MCF 10A (cell line): ENCODE measurements around the gene CA6. TPM values are rescaled to one million over a fixed set of nuclear protein-coding genes. Genes with fewer than 3 reads are reported as not detected.

Source experiments
- BruUV-seq: library from RNA; stranded (reverse); fragments of 400-500 nt; replicated peaks from 2 replicates; lab custom pipeline; 2021; lab: Mats Ljungman, UMichigan
- CTCF ChIA-PET: fragments of 300-600 bp; sonication (Branson Sonifier 250); formaldehyde crosslinking; extraction: SDS; loops from one replicate; lab custom pipeline; 2021; ENCODE audit warnings: antibody characterized with exemption, inconsistent platforms; lab: Yijun Ruan, JAX
- POLR2A ChIA-PET: fragments of 300-600, 350-650 bp; sonication (Branson Sonifier 250); formaldehyde crosslinking; extraction: SDS; loops from one replicate; lab custom pipeline; 2020; ENCODE audit warnings: antibody characterized with exemption, inconsistent platforms; lab: Yijun Ruan, JAX
- DNase-seq: peaks from one replicate; pipeline ENCODE4 v3.0.0-alpha.2; 2018; ENCODE audit not compliant: unreplicated experiment
- H3K27ac Mint-ChIP-seq: one replicate; pipeline ENCODE4 v1.8.0; 2022; ENCODE audit warnings: mild to moderate bottlenecking, low read depth, mixed read lengths; ENCODE audit not compliant: unreplicated experiment
- H3K27me3 Mint-ChIP-seq: one replicate; pipeline ENCODE4 v1.8.0; 2022; ENCODE audit warnings: mixed read lengths; ENCODE audit not compliant: insufficient read depth, unreplicated experiment
- H3K36me3 Mint-ChIP-seq: one replicate; pipeline ENCODE4 v1.8.0; 2022; ENCODE audit warnings: mild to moderate bottlenecking, moderate library complexity, mixed read lengths; ENCODE audit not compliant: insufficient read depth, unreplicated experiment
- H3K4me1 Mint-ChIP-seq: one replicate; pipeline ENCODE4 v1.8.0; 2022; ENCODE audit warnings: mixed read lengths; ENCODE audit not compliant: insufficient read depth, unreplicated experiment
- H3K4me3 Mint-ChIP-seq: one replicate; pipeline ENCODE4 v1.8.0; 2022; ENCODE audit warnings: mild to moderate bottlenecking, moderate library complexity, mixed read lengths; ENCODE audit not compliant: unreplicated experiment
- H3K9me3 Mint-ChIP-seq: one replicate; pipeline ENCODE4 v1.8.0; 2022; ENCODE audit warnings: mixed read lengths; ENCODE audit not compliant: unreplicated experiment
- CTCF ChIP-seq: fragments of 200-600 bp; IDR thresholded peaks from one replicate; pipeline ENCODE4 v1.8.0; 2022; ENCODE audit warnings: antibody characterized with exemption, mild to moderate bottlenecking; ENCODE audit not compliant: unreplicated experiment
- intact Hi-C: fragments of 100-400 bp; cut with micrococcal nuclease; formaldehyde crosslinking; loops from 2 replicates; pipeline ENCODE4 v1.14.1; 2022
- total RNA-seq: library from RNA; stranded (reverse); gene quantifications from 2 replicates; pipeline ENCODE4 v1.2.3, GENCODE V29; 2022

CA6 gene
- total RNA-seq, 1 experiment from 2014 or later = not detected

GRCh38 chr1:8987881-8988617, 42.4 kb downstream of the CA6 start:
- intact Hi-C loops = loop anchor here (1.0 to 5.0 kb wide), 4 partner anchors 17 to 131 kb away; no protein-coding TSS in a partner anchor
- Mint-ChIP-seq H3K4me1 (peaks cover 12% of the 10 kb centered on the region), H3K9me3 (no peaks in the 10 kb centered on the region), H3K27ac (no peak overlapping the region), H3K4me3 (no peak overlapping the region), H3K36me3 (peaks cover 6% of the 10 kb centered on the region), H3K27me3 (no peaks in the 10 kb centered on the region)
- POLR2A ChIA-PET = interaction anchor here (0.6 to 2.4 kb wide), 8 partner anchors 14 to 131 kb away, joined by 3 to 9 read pairs (median 4); partner anchors contain the start of gene ENO1
- TF ChIP-seq CTCF = peak; percentile 94
- DNase-seq = peak; percentile 59
- CTCF ChIA-PET = interaction anchor here (0.7 to 7.0 kb wide), 20 partner anchors 10 to 307 kb away, joined by 3 to 112 read pairs (median 4); no protein-coding TSS in a partner anchor
- BruUV-seq = no TSS peak

GRCh38 chr1:8988618-8988967, 42.9 kb downstream of the CA6 start:
- H3K27me3 Mint-ChIP-seq = no peaks in the 10 kb centered on the region
- H3K36me3 Mint-ChIP-seq = peaks cover 6% of the 10 kb centered on the region
- ChIA-PET POLR2A (no interaction called here), CTCF (interaction anchor here (0.7 to 7.0 kb wide), 13 partner anchors 17 to 1007 kb away, joined by 3 to 112 read pairs (median 4); no protein-coding TSS in a partner anchor)
- H3K9me3 Mint-ChIP-seq = no peaks in the 10 kb centered on the region
- TF ChIP-seq CTCF = no peak
- BruUV-seq = no TSS peak
- no peak overlapping the region for H3K4me3 Mint-ChIP-seq
- intact Hi-C loops = loop anchor here (1.0 to 5.0 kb wide), 4 partner anchors 17 to 131 kb away; no protein-coding TSS in a partner anchor
- DNase-seq = no peak
- H3K4me1 Mint-ChIP-seq = peaks cover 12% of the 10 kb centered on the region
- H3K27ac Mint-ChIP-seq = no peak overlapping the region

GRCh38 chr1:8989061-8989460, 43.4 kb downstream of the CA6 start:
- Mint-ChIP-seq H3K27ac (no peak overlapping the region), H3K9me3 (no peaks in the 10 kb centered on the region), H3K4me3 (no peak overlapping the region), H3K4me1 (peaks cover 9% of the 10 kb centered on the region), H3K36me3 (peaks cover 6% of the 10 kb centered on the region), H3K27me3 (no peaks in the 10 kb centered on the region)
- intact Hi-C loops = loop anchor here (5.0 kb wide), 2 partner anchors 117 to 132 kb away; no protein-coding TSS in a partner anchor
- POLR2A ChIA-PET = no interaction called here
- no peak for DNase-seq
- BruUV-seq = no TSS peak
- CTCF ChIA-PET = interaction anchor here (0.5 to 7.0 kb wide), 13 partner anchors 10 to 1008 kb away, joined by 3 to 112 read pairs (median 4); no protein-coding TSS in a partner anchor
- TF ChIP-seq CTCF = no peak

- TF ChIP-seq CTCF = no peak
- ChIA-PET CTCF (interaction anchor here (0.6 to 7.0 kb wide), 7 partner anchors 15 to 113 kb away, joined by 3 to 112 read pairs (median 5); no protein-coding TSS in a partner anchor), POLR2A (interaction anchor here (1.0 kb wide), 1 partner anchor 15 kb away, joined by 3 read pairs; no protein-coding TSS in a partner anchor)
- Mint-ChIP-seq H3K4me1 (peaks cover 4% of the 10 kb centered on the region), H3K36me3 (peaks cover 6% of the 10 kb centered on the region), H3K27me3 (no peaks in the 10 kb centered on the region), H3K9me3 (no peaks in the 10 kb centered on the region), H3K4me3 (no peak overlapping the region), H3K27ac (no peak overlapping the region)
- no TSS peak for BruUV-seq
- no peak for DNase-seq
- intact Hi-C loops = loop anchor here (5.0 kb wide), 2 partner anchors 118 to 133 kb away; no protein-coding TSS in a partner anchor
Observed at GRCh38 chr1:8989821-8990220, 44.2 kb downstream of the CA6 start.
